ENCODE data around the gene RAB39A.

RAB39A gene

DNA sequence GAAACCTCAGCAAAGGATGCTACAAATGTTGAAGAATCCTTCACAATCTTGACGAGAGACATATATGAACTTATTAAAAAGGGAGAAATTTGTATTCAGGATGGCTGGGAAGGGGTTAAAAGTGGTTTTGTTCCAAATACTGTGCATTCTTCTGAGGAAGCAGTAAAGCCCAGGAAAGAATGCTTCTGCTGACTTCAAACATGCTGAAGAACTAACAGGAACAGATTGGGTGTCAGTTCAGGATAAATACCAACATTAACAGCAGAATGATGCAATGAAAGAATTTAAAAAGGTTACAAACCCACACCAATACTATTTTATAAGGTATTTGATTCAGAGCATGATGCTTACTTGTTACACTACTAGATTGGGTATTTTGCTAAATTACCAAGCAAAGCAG lies 33.9 kb downstream of the RAB39A start:
- no peak for DNase-seq

- DNase-seq = no peak
Observed at GRCh38 chr11:107963091-107963490, 34.8 kb downstream of the RAB39A start.

DNA sequence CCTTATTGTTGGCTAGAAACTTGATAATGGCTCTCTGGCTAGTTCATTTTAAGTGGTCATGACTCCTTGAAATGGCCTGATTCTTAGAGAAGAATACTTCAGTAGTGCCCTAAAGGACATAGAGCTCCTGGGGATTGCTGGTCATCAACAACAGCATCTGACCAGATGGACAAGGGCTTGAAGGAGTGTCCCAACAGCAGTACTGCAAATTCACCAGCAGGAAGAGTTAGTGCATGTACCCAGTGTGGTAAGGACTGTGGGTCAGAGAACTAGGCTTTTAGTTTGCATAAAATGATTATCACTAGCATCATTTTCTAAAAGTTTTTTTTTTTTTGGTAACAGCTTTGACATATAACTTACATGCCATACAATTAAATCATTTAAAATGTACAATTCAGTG lies 41.0 kb downstream of the RAB39A start:
- no peak for DNase-seq

DNA sequence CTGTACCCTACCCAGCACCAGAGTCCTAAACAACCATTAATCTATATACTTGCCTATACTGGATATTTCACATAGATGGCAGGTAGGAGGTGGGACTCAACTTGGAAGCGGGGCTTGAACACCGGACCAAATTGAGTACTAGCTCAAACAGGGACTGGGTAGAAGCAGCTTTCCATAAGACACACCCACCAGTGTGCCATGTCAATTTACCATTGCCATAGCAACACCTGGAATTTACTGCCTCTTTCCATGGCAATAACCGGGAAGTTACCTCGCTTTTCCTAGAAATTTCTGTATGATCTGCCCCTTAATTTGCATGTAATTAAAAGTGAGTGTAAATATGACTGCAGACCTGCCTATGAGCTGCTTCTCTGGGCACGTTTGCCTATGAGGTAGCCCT lies 41.8 kb downstream of the RAB39A start:
- DNase-seq = no peak

- DNase-seq = no peak
Observed at GRCh38 chr11:107973641-107974040, 45.4 kb downstream of the RAB39A start.

DNA sequence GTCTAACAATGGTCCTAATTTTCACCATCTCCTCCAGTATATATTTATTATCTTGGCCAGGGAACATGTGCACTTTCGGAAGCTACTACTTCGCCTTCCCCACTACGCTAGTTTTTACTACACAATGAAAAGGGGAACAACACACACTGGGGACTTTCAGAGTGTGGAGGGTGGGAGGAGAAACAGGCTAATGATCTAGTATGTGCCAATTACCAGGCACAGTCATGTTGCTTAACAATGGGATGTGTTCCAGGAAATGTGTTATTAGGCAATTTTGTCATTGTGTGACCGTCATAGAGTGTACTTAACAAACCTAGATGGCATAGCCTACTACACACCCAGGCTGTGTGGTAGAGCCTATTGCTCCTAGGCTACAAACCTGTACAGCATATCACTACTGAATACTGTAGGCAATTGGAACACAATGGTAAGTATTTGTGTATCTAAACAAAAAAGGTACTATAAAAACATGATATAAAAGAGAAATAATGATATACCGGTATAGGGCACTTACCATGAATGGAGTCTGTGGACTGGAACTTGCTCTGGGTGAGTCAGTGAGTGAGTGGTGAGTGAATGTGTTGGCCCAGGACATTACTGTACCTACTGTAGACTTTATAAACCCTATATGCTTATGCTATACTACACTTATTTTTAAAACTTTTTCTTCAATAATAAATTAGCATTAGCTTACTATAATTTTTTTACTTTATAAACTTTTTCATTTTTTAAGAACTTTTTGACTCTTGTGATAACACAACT lies 60.3 kb downstream of the RAB39A start:
- DNase-seq = peak; percentile 45 to 80

GRCh38 chr11:107991868-107992414 lies 63.7 kb downstream of the RAB39A start:
- no peak for DNase-seq

GRCh38 chr11:107996006-107996776 lies 67.9 kb downstream of the RAB39A start:
- DNase-seq = no peak

GRCh38 chr11:107998761-107999160 lies 70.5 kb downstream of the RAB39A start:
- no peak for DNase-seq

- peak; percentile 38 to 50 for DNase-seq
Observed at GRCh38 chr11:107999759-108000455, 71.7 kb downstream of the RAB39A start.

DNA sequence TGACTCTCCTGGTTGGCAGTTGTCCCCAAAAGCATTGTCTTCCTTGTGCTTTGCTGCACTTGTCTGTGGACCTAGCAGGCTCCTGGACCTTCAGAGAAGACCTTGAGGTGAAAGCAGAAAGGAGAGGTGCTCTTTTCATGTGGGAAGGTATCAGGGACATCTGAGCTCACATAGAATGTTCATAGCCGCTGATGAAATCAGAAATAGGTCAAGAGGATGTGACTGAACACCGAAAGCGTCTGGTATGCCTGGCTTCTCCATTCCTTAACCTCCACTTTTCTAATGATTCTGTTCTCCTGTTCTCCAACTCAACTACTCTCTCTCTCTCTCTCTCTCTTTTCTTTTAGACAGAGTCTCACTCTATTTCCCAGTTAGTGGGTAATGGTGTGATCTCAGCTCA lies 74.2 kb downstream of the RAB39A start:
- DNase-seq = no peak

GRCh38 chr11:108003623-108004022 lies 75.4 kb downstream of the RAB39A start:
- DNase-seq = no peak

- DNase-seq = no peak
Observed at GRCh38 chr11:108007819-108008218, 79.6 kb downstream of the RAB39A start.

DNA sequence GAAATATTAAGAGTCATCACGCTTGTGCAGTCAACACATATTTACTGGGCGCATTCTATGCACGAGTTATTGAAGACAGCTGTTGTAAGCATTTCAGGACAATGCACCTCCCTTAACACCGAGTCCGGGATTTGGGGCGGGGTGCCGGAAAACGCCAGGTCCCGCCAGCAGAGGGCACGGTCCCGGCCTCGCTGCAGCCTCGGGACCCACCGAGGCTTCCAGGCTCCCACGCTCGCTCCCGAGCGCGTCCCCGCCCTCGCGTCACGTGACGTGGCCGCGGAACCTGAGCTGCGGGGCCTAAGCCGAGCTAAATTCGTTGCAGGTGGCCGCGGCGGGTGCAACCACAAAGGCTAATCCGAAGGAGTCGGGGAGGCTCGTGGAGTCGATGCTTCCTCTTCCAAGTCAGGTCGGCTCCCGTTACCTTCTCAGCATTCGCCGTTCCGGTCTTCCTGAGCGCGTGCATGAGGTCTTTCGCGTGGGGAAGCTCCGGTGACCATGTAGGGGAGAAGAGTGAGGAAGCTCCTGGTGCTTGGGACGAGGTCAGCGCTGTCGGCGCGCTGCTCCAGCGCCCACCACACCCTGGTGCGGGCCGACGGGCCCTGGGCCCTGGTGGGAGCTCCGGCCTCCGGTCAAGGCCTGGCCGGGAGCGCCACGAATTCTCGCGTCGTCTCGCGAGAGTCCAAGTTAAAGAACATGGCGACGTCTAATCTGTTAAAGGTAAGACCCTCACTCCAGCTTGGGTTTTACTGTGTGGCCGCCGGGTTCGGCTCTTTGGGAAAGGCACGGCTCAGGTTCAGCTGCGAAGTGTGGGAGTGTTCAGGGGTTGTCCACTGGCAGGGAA lies 80.6 kb downstream of the RAB39A start, which contains the start of gene CUL5:
TSS of gene CUL5 (plus strand) at position 243 of the 841 bp plus-strand sequence. CDS start at position 694, 451 bp downstream.
- peak; percentile 88 to 89 for DNase-seq

- DNase-seq = no peak
Observed at GRCh38 chr11:108009497-108010370, 81.5 kb downstream of the RAB39A start.

GRCh38 chr11:108012139-108012725 lies 84.0 kb downstream of the RAB39A start:
- DNase-seq = no peak

All from NCI-H2081 (cell line).